ENCODE measurements around the gene PAX3. TPM values are rescaled to one million over a fixed set of nuclear protein-coding genes. Genes with fewer than 3 reads are reported as not detected.

The PAX3 gene
- total RNA-seq, 1 experiment from 2014 or later: not detected

- Histone ChIP-seq H3K36me3 (ENCODE audit: low read depth) (no peaks in the 10 kb centered on the region), H3F3A (ENCODE audit: insufficient read depth, low read depth) (no peaks in the 10 kb centered on the region), H2AFZ (no peak overlapping the region), H4K20me1 (ENCODE audit: insufficient read depth) (no peaks in the 10 kb centered on the region), H3K27ac (no peak overlapping the region), H3K4me2 (no peak overlapping the region), H3K79me2 (ENCODE audit: low read depth) (no peaks in the 10 kb centered on the region), H3K9me2 (ENCODE audit: insufficient read depth) (no peaks in the 10 kb centered on the region), H3K27me3 (ENCODE audit: insufficient read depth, low read depth) (peaks cover 97% of the 10 kb centered on the region), H3K4me3 (no peak overlapping the region), H3K4me1 (replicated peaks; ENCODE audit: insufficient read depth) (no peaks in the 10 kb centered on the region), H3K9me3 (ENCODE audit: insufficient read depth, low read depth) (no peaks in the 10 kb centered on the region; the same call in 1 of the 2 replicates)
- POLR2A ChIA-PET (ENCODE audit: unreplicated experiment): no interaction called here
- BruUV-seq (replicated peaks): no TSS peak
- TF ChIP-seq EZH2 (IDR thresholded peaks at IDR 0.05; ENCODE audit: low read depth): no peak
- no peak for TF ChIP-seq CTCF (conservative IDR thresholded peaks at IDR 0.05)
- intact Hi-C loops (cut with micrococcal nuclease; ENCODE audit: unreplicated experiment): no loop called here
- CTCF ChIA-PET: no interaction called here
- no peak for DNase-seq
Observed at GRCh38 chr2:222196159-222196558, 102.6 kb downstream of the PAX3 start.

GRCh38 chr2:222194669-222195068 is 104.1 kb downstream of the PAX3 start:
- Histone ChIP-seq H4K20me1 (ENCODE audit: insufficient read depth) (no peaks in the 10 kb centered on the region), H3K79me2 (ENCODE audit: low read depth) (no peaks in the 10 kb centered on the region), H3K4me3 (no peak overlapping the region), H3K4me2 (no peak overlapping the region), H3K9me3 (ENCODE audit: insufficient read depth, low read depth) (no peaks in the 10 kb centered on the region; the same call in 1 of the 2 replicates), H3K36me3 (ENCODE audit: low read depth) (no peaks in the 10 kb centered on the region), H3K4me1 (replicated peaks; ENCODE audit: insufficient read depth) (no peaks in the 10 kb centered on the region), H3K27ac (no peak overlapping the region), H2AFZ (no peak overlapping the region), H3K9me2 (ENCODE audit: insufficient read depth) (no peaks in the 10 kb centered on the region), H3K27me3 (ENCODE audit: insufficient read depth, low read depth) (peaks cover 97% of the 10 kb centered on the region), H3F3A (ENCODE audit: insufficient read depth, low read depth) (no peaks in the 10 kb centered on the region)
- ChIA-PET POLR2A (ENCODE audit: unreplicated experiment) (no interaction called here), CTCF (no interaction called here)
- no peak for TF ChIP-seq CTCF (conservative IDR thresholded peaks at IDR 0.05)
- TF ChIP-seq EZH2 (IDR thresholded peaks at IDR 0.05; ENCODE audit: low read depth): no peak
- BruUV-seq (replicated peaks): no TSS peak
- intact Hi-C loops (cut with micrococcal nuclease; ENCODE audit: unreplicated experiment): no loop called here
- DNase-seq: no peak

GRCh38 chr2:222193328-222193983 is 105.3 kb downstream of the PAX3 start:
- H2AFZ ChIP-seq: no peak overlapping the region
- DNase-seq: no peak
- H3K27me3 ChIP-seq (ENCODE audit: insufficient read depth, low read depth): peaks cover 97% of the 10 kb centered on the region
- no peaks in the 10 kb centered on the region for H3K36me3 ChIP-seq (ENCODE audit: low read depth)
- no peaks in the 10 kb centered on the region for H3K4me1 ChIP-seq (replicated peaks; ENCODE audit: insufficient read depth)
- H3K4me3 ChIP-seq: no peak overlapping the region
- no peak overlapping the region for H3K4me2 ChIP-seq
- H3K9me2 ChIP-seq (ENCODE audit: insufficient read depth): no peaks in the 10 kb centered on the region
- no peaks in the 10 kb centered on the region for H3F3A ChIP-seq (ENCODE audit: insufficient read depth, low read depth)
- no peak overlapping the region for H3K27ac ChIP-seq
- no TSS peak for BruUV-seq (replicated peaks)
- H3K79me2 ChIP-seq (ENCODE audit: low read depth): no peaks in the 10 kb centered on the region
- ChIA-PET CTCF (no interaction called here), POLR2A (ENCODE audit: unreplicated experiment) (no interaction called here)
- H3K9me3 ChIP-seq (ENCODE audit: insufficient read depth, low read depth): no peaks in the 10 kb centered on the region; the same call in 1 of the 2 replicates
- intact Hi-C loops (cut with micrococcal nuclease; ENCODE audit: unreplicated experiment): no loop called here
- H4K20me1 ChIP-seq (ENCODE audit: insufficient read depth): no peaks in the 10 kb centered on the region
- TF ChIP-seq CTCF (conservative IDR thresholded peaks at IDR 0.05): no peak
- no peak for TF ChIP-seq EZH2 (IDR thresholded peaks at IDR 0.05; ENCODE audit: low read depth)
